OCI-LY7 (cell line): ENCODE measurements around the gene UMAD1. TPM values are rescaled to one million over a fixed set of nuclear protein-coding genes. Genes with fewer than 3 reads are reported as not detected.

Experiments
- BruUV-seq: library from RNA; stranded (reverse); fragments of 400-500 nt; replicated peaks from 2 replicates; lab custom pipeline; 2021; lab: Mats Ljungman, UMichigan
- CTCF ChIA-PET: fragments of 300-600 bp; sonication (Branson Sonifier 250); formaldehyde crosslinking; loops from one replicate; lab custom pipeline; 2022; ENCODE audit warnings: antibody characterized with exemption; ENCODE audit not compliant: unreplicated experiment; lab: Charles Lee
- POLR2A ChIA-PET: fragments of 300-600 bp; sonication (Branson Sonifier 250); formaldehyde crosslinking; loops from one replicate; lab custom pipeline; 2022; ENCODE audit warnings: antibody characterized with exemption; lab: Charles Lee
- DNase-seq: peaks from one replicate; pipeline ENCODE4 v3.0.0-alpha.2; 2015; ENCODE audit warnings: low spot score
- H2AFZ ChIP-seq: fragments of 200-600 bp; sonication (generic), shearing (Covaris generic); 2 replicates; pipeline ENCODE4 v1.6.1; 2014; ENCODE audit warnings: mild to moderate bottlenecking, antibody characterized with exemption, low read length, moderate library complexity
- H3K27ac ChIP-seq: fragments of 200-600 bp; sonication (generic); 2 replicates; pipeline ENCODE4 v1.5.1; 2014; ENCODE audit warnings: mixed run types, low read depth, mild to moderate bottlenecking, moderate library complexity, low read length, inconsistent platforms; ENCODE audit not compliant: poor library complexity, severe bottlenecking
- H3K36me3 ChIP-seq: fragments of 200-600 bp; sonication (generic); 2 replicates; pipeline ENCODE4 v1.6.1; 2014; ENCODE audit warnings: mild to moderate bottlenecking, antibody characterized with exemption, low read length, moderate library complexity, mixed read lengths; ENCODE audit not compliant: insufficient read depth
- H3K4me1 ChIP-seq: fragments of 200-600 bp; sonication (generic); 2 replicates; pipeline ENCODE4 v1.5.1; 2014; ENCODE audit warnings: mild to moderate bottlenecking, low read length; ENCODE audit not compliant: insufficient read depth, poor library complexity, severe bottlenecking
- H3K4me2 ChIP-seq: fragments of 200-600 bp; sonication (generic); 2 replicates; pipeline ENCODE4 v1.6.1; 2014; ENCODE audit warnings: mild to moderate bottlenecking, low read length
- H3K4me3 ChIP-seq: fragments of 200-600 bp; sonication (generic); 2 replicates; pipeline ENCODE4 v1.5.1; 2014; ENCODE audit warnings: mild to moderate bottlenecking, low read depth, low read length; ENCODE audit not compliant: poor library complexity, severe bottlenecking
- H3K79me2 ChIP-seq: fragments of 200-600 bp; sonication (generic); 2 replicates; pipeline ENCODE4 v1.6.1; 2016; ENCODE audit warnings: low read depth, mild to moderate bottlenecking, low read length, moderate library complexity, mixed read lengths; ENCODE audit not compliant: insufficient read depth
- H3K9me2 ChIP-seq: fragments of 200-600 bp; sonication (generic); 2 replicates; pipeline ENCODE4 v1.6.1; 2016; ENCODE audit warnings: mild to moderate bottlenecking, low read length, mixed read lengths; ENCODE audit not compliant: insufficient read depth
- H3K9me3 ChIP-seq: fragments of 200-600 bp; sonication (generic); 2 replicates; pipeline ENCODE4 v1.6.1; 2014; ENCODE audit warnings: mild to moderate bottlenecking, mixed run types, low read length, mixed read lengths
- H4K20me1 ChIP-seq: fragments of 200-600 bp; sonication (generic); 2 replicates; pipeline ENCODE4 v1.6.1; 2014; ENCODE audit warnings: mild to moderate bottlenecking, antibody characterized with exemption, low read length, moderate library complexity, mixed read lengths; ENCODE audit not compliant: insufficient read depth
- EZH2phosphoT487 ChIP-seq: fragments of 200-600 bp; sonication (generic); IDR thresholded peaks from 2 replicates; pipeline ENCODE4 v1.6.1; 2018; ENCODE audit warnings: low read depth, borderline replicate concordance, mild to moderate bottlenecking, mixed run types, antibody characterized with exemption, low read length, moderate library complexity, mixed read lengths
- intact Hi-C: fragments of 100-400 bp; cut with micrococcal nuclease; formaldehyde crosslinking; loops from one replicate; pipeline ENCODE4 v1.10.0; 2022; ENCODE audit not compliant: unreplicated experiment
- total RNA-seq, 2 experiments: library from RNA; depleted of rRNA in 1 of 2; stranded (reverse); fragments of >200 nt in 1 of 2; shearing (Covaris generic) in 1 of 2; gene quantifications; 2 replicates each; pipeline ENCODE4 v1.2.3, GENCODE V29; 2014 to 2022
- TF ChIP-seq, protein P1 (sequence below): fragments of 200-600 bp; sonication (generic); conservative IDR thresholded peaks from 2 replicates; pipeline ENCODE4 v1.5.1; 2014; ENCODE audit warnings: mild to moderate bottlenecking, antibody characterized with exemption, low read length, moderate library complexity, mixed read lengths

UMAD1 gene
- total RNA-seq, 2 experiments from 2014 or later, result 8.7 to 15.2 TPM

- Histone ChIP-seq H3K36me3 (no peaks in the 10 kb centered on the region), H3K27ac (no peak overlapping the region), H3K9me3 (no peaks in the 10 kb centered on the region), H4K20me1 (no peaks in the 10 kb centered on the region), H3K4me1 (no peaks in the 10 kb centered on the region), H3K4me2 (no peak overlapping the region), H3K9me2 (no peaks in the 10 kb centered on the region), H2AFZ (no peak overlapping the region), H3K79me2 (no peaks in the 10 kb centered on the region), H3K4me3 (no peak overlapping the region)
- POLR2A ChIA-PET, result interaction anchor here (0.6 to 1.2 kb wide), 8 partner anchors 8 to 482 kb away, joined by 3 to 5 read pairs (median 4); no protein-coding TSS in a partner anchor
- DNase-seq, result no peak
- no peak for TF ChIP-seq EZH2phosphoT487
- TF ChIP-seq, protein P1, sequence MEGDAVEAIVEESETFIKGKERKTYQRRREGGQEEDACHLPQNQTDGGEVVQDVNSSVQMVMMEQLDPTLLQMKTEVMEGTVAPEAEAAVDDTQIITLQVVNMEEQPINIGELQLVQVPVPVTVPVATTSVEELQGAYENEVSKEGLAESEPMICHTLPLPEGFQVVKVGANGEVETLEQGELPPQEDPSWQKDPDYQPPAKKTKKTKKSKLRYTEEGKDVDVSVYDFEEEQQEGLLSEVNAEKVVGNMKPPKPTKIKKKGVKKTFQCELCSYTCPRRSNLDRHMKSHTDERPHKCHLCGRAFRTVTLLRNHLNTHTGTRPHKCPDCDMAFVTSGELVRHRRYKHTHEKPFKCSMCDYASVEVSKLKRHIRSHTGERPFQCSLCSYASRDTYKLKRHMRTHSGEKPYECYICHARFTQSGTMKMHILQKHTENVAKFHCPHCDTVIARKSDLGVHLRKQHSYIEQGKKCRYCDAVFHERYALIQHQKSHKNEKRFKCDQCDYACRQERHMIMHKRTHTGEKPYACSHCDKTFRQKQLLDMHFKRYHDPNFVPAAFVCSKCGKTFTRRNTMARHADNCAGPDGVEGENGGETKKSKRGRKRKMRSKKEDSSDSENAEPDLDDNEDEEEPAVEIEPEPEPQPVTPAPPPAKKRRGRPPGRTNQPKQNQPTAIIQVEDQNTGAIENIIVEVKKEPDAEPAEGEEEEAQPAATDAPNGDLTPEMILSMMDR, result no peak
- BruUV-seq, result no TSS peak
- intact Hi-C loops, result no loop called here
- CTCF ChIA-PET, result no interaction called here
Observed at GRCh38 chr7:7688310-7688709, 47.8 kb downstream of the UMAD1 start.

- Histone ChIP-seq H2AFZ (no peak overlapping the region), H3K9me3 (no peaks in the 10 kb centered on the region), H3K4me3 (no peak overlapping the region), H3K9me2 (no peaks in the 10 kb centered on the region), H3K4me2 (no peak overlapping the region), H3K4me1 (no peaks in the 10 kb centered on the region), H3K36me3 (no peaks in the 10 kb centered on the region), H3K27ac (no peak overlapping the region), H3K79me2 (no peaks in the 10 kb centered on the region), H4K20me1 (no peaks in the 10 kb centered on the region)
- intact Hi-C loops, result no loop called here
- DNase-seq, result no peak
- CTCF ChIA-PET, result no interaction called here
- POLR2A ChIA-PET, result interaction anchor here (0.5 to 1.5 kb wide), 6 partner anchors 9 to 496 kb away, joined by 3 to 5 read pairs (median 4); no protein-coding TSS in a partner anchor
- no TSS peak for BruUV-seq
- TF ChIP-seq EZH2phosphoT487, result no peak
- TF ChIP-seq, protein P1, result no peak
Observed at GRCh38 chr7:7688956-7689355, 48.4 kb downstream of the UMAD1 start.

GRCh38 chr7:7693881-7694280, 53.3 kb downstream of the UMAD1 start:
- Histone ChIP-seq H3K4me3 (no peak overlapping the region), H4K20me1 (no peaks in the 10 kb centered on the region), H3K36me3 (no peaks in the 10 kb centered on the region), H3K4me2 (no peak overlapping the region), H3K9me2 (no peaks in the 10 kb centered on the region), H2AFZ (no peak overlapping the region), H3K79me2 (no peaks in the 10 kb centered on the region), H3K9me3 (no peaks in the 10 kb centered on the region), H3K27ac (no peak overlapping the region), H3K4me1 (no peaks in the 10 kb centered on the region)
- DNase-seq, result no peak
- POLR2A ChIA-PET, result interaction anchor here (0.7 to 2.1 kb wide), 3 partner anchors 13 to 41 kb away, joined by 3 to 5 read pairs (median 5); no protein-coding TSS in a partner anchor
- TF ChIP-seq, protein P1, result no peak
- TF ChIP-seq EZH2phosphoT487, result no peak
- intact Hi-C loops, result no loop called here
- CTCF ChIA-PET, result no interaction called here
- no TSS peak for BruUV-seq
